Measurements from ENCODE around the gene OR4N2. TPM values are rescaled to one million over a fixed set of nuclear protein-coding genes. Genes with fewer than 3 reads are reported as not detected.
"Not testable (repeated sequence)": the region's sequence is repeated elsewhere in the genome, so short reads cannot be mapped to it uniquely, and the experiment has no call there.

Gene OR4N2
- polyA plus RNA-seq, 2 donors = not detected

DNA sequence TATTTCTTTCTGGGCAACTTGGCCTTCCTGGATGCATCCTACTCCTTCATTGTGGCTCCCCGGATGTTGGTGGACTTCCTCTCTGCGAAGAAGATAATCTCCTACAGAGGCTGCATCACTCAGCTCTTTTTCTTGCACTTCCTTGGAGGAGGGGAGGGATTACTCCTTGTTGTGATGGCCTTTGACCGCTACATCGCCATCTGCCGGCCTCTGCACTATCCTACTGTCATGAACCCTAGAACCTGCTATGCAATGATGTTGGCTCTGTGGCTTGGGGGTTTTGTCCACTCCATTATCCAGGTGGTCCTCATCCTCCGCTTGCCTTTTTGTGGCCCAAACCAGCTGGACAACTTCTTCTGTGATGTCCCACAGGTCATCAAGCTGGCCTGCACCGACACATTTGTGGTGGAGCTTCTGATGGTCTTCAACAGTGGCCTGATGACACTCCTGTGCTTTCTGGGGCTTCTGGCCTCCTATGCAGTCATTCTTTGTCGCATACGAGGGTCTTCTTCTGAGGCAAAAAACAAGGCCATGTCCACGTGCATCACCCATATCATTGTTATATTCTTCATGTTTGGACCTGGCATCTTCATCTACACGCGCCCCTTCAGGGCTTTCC is 24.2 kb downstream of the OR4N2 start:
- not testable (repeated sequence) for H3K27me3 ChIP-seq (ENCODE audit: control insufficient read depth in 1 of 2, insufficient read depth in 2 of 2, low read length in 2 of 2); H3K4me3 ChIP-seq (ENCODE audit: low read depth in 1 of 2, low read length in 2 of 2); H3K4me1 ChIP-seq (ENCODE audit: control insufficient read depth in 2 of 2, insufficient read depth in 2 of 2, low read length in 1 of 2); H3K27ac ChIP-seq (ENCODE audit: low read depth in 2 of 2, low read length in 1 of 2); H3K36me3 ChIP-seq (ENCODE audit: control insufficient read depth in 2 of 2, insufficient read depth in 2 of 2, low read length in 1 of 2); H3K9me3 ChIP-seq (ENCODE audit: control insufficient read depth in 2 of 2, insufficient read depth in 1 of 2, low read depth in 1 of 2, low read length in 1 of 2)
- 63 to 64% methylated on average over 12 of the region's 12 CpGs for WGBS, 2 donors

DNA sequence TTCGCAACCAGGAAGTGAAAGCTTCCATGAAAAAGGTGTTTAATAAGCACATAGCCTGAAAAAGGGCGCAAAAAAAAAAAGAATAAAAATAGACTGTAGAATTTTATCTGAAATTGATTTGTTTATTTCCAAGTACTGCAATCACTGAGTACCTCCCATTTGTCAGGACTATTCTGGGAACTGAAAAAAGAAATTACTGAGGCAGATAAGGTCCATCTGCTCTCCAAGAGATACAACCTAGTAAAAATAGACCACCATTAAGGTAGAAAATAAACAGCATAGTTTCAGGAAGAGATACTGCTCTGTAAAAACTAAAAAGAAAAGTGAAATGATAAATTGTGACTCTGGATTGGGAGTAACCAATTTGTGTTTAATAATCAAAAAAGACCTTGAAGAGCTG is 24.7 kb downstream of the OR4N2 start:
- Histone ChIP-seq H3K4me3 (ENCODE audit: low read depth in 1 of 2, low read length in 2 of 2) (no peak overlapping the region), H3K27ac (ENCODE audit: low read depth in 2 of 2, low read length in 1 of 2) (no peak overlapping the region), H3K4me1 (ENCODE audit: control insufficient read depth in 2 of 2, insufficient read depth in 2 of 2, low read length in 1 of 2) (no peaks in the 10 kb centered on the region), H3K27me3 (ENCODE audit: control insufficient read depth in 1 of 2, insufficient read depth in 2 of 2, low read length in 2 of 2) (no peaks in the 10 kb centered on the region), H3K36me3 (ENCODE audit: control insufficient read depth in 2 of 2, insufficient read depth in 2 of 2, low read length in 1 of 2) (no peaks in the 10 kb centered on the region), H3K9me3 (ENCODE audit: control insufficient read depth in 2 of 2, insufficient read depth in 1 of 2, low read depth in 1 of 2, low read length in 1 of 2) (no peaks in the 10 kb centered on the region)
- WGBS, 2 donors = 76 to 85% methylated on average over 2 of the region's 2 CpGs

- H3K27ac ChIP-seq (ENCODE audit: low read depth in 2 of 2, low read length in 1 of 2); H3K27me3 ChIP-seq (ENCODE audit: control insufficient read depth in 1 of 2, insufficient read depth in 2 of 2, low read length in 2 of 2); H3K36me3 ChIP-seq (ENCODE audit: control insufficient read depth in 2 of 2, insufficient read depth in 2 of 2, low read length in 1 of 2); H3K4me1 ChIP-seq (ENCODE audit: control insufficient read depth in 2 of 2, insufficient read depth in 2 of 2, low read length in 1 of 2); H3K9me3 ChIP-seq (ENCODE audit: control insufficient read depth in 2 of 2, insufficient read depth in 1 of 2, low read depth in 1 of 2, low read length in 1 of 2); H3K4me3 ChIP-seq (ENCODE audit: low read depth in 1 of 2, low read length in 2 of 2): not testable (repeated sequence)
- 81 to 82% methylated on average over 8 of the region's 8 CpGs for whole genome bisulfite sequencing, 2 donors
Observed at GRCh38 chr14:19834203-19834848, 30.8 kb downstream of the OR4N2 start.

- Histone ChIP-seq H3K27me3 (ENCODE audit: control insufficient read depth in 1 of 2, insufficient read depth in 2 of 2, low read length in 2 of 2) (no peaks in the 10 kb centered on the region), H3K36me3 (ENCODE audit: control insufficient read depth in 2 of 2, insufficient read depth in 2 of 2, low read length in 1 of 2) (no peaks in the 10 kb centered on the region), H3K4me1 (ENCODE audit: control insufficient read depth in 2 of 2, insufficient read depth in 2 of 2, low read length in 1 of 2) (no peaks in the 10 kb centered on the region), H3K4me3 (ENCODE audit: low read depth in 1 of 2, low read length in 2 of 2) (no peak overlapping the region), H3K27ac (ENCODE audit: low read depth in 2 of 2, low read length in 1 of 2) (no peak overlapping the region), H3K9me3 (ENCODE audit: control insufficient read depth in 2 of 2, insufficient read depth in 1 of 2, low read depth in 1 of 2, low read length in 1 of 2) (peaks cover 5 to 6% of the 10 kb centered on the region in 2 donors)
Observed at GRCh38 chr14:19838433-19838832, 34.9 kb downstream of the OR4N2 start.

DNA sequence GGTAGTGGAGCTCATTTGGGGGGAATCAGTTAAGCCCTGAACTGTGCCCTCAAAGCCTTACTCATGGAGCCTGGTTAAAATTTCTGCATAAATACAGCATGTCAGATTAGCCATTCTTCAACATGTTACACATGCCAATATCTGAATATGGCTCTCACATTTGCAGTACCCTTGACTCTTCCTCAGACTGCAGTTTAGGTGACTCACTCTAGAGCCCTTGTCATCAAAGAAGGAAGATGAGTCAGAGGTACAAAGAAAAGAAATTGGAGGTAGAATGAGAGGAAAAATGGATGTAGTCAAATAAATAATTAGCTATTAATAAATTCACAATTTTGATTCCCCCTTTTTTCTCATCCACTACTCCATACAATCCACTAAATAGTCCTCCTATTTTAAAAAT is 47.8 kb downstream of the OR4N2 start:
- Histone ChIP-seq H3K36me3 (ENCODE audit: control insufficient read depth in 2 of 2, insufficient read depth in 2 of 2, low read length in 1 of 2) (no peaks in the 10 kb centered on the region), H3K4me1 (ENCODE audit: control insufficient read depth in 2 of 2, insufficient read depth in 2 of 2, low read length in 1 of 2) (no peaks in the 10 kb centered on the region), H3K4me3 (ENCODE audit: low read depth in 1 of 2, low read length in 2 of 2) (no peak overlapping the region), H3K27me3 (ENCODE audit: control insufficient read depth in 1 of 2, insufficient read depth in 2 of 2, low read length in 2 of 2) (no peaks in the 10 kb centered on the region), H3K9me3 (ENCODE audit: control insufficient read depth in 2 of 2, insufficient read depth in 1 of 2, low read depth in 1 of 2, low read length in 1 of 2) (peaks cover 0 to 3% of the 10 kb centered on the region in 2 donors), H3K27ac (ENCODE audit: low read depth in 2 of 2, low read length in 1 of 2) (no peak overlapping the region)

DNA sequence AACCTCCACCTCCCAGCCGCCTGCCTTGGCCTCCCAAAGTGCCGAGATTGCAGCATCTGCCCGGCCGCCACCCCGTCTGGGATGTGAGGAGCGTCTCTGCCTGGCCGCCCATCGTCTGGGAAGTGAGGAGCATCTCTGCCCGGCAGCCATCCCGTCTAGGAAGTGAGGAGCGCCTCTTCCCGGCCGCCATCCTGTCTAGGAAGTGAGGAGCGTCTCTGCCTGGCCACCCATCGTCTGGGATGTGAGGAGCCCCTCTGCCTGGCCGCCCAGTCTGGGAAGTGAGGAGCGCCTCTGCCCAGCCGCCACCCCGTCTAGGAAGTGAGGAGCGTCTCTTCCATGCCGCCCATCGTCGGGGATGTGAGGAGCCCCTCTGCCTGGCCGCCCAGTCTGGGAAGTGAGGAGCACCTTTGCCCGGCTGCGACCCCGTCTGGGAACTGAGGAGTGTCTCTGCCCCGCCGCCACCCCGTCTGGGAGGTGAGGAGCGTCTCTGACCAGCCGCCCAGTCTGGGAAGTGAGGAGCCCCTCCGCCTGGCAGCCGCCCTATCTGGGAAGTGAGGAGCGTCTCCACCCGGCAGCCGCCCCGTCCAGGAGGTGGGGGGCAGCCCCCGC is 62.6 kb downstream of the OR4N2 start:
- not testable (repeated sequence) for H3K4me3 ChIP-seq (ENCODE audit: low read depth in 1 of 2, low read length in 2 of 2); H3K27ac ChIP-seq (ENCODE audit: low read depth in 2 of 2, low read length in 1 of 2); H3K9me3 ChIP-seq (ENCODE audit: control insufficient read depth in 2 of 2, insufficient read depth in 1 of 2, low read depth in 1 of 2, low read length in 1 of 2); H3K4me1 ChIP-seq (ENCODE audit: control insufficient read depth in 2 of 2, insufficient read depth in 2 of 2, low read length in 1 of 2); H3K27me3 ChIP-seq (ENCODE audit: control insufficient read depth in 1 of 2, insufficient read depth in 2 of 2, low read length in 2 of 2); H3K36me3 ChIP-seq (ENCODE audit: control insufficient read depth in 2 of 2, insufficient read depth in 2 of 2, low read length in 1 of 2)
- 92 to 93% methylated on average over 39 of the region's 39 CpGs for WGBS, 2 donors

DNA sequence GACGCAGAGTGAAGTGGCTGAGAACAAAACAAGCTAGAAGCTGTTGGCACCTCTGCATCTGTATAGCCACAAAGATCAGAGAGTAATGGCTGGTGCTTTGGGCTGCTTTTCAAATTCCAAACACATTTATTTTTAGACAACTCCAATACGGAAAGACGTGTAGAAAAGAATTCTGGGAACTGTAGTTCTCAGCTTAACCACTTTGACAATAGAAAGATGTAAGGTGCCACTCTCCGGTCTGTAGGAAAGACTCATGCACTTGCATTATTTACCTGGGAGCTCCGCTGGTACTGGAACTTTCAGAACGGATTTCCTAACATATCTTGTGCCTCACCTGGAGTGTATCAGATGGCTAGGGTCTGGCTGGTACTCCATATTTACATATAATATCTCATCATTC is 69.6 kb downstream of the OR4N2 start:
- no peaks in the 10 kb centered on the region for H3K36me3 ChIP-seq (ENCODE audit: control insufficient read depth in 2 of 2, insufficient read depth in 2 of 2, low read length in 1 of 2)
- 27 to 28% methylated on average over 6 of the region's 6 CpGs for WGBS, 2 donors
- no peaks in the 10 kb centered on the region for H3K27me3 ChIP-seq (ENCODE audit: control insufficient read depth in 1 of 2, insufficient read depth in 2 of 2, low read length in 2 of 2)
- no peaks in the 10 kb centered on the region for H3K4me1 ChIP-seq (ENCODE audit: control insufficient read depth in 2 of 2, insufficient read depth in 2 of 2, low read length in 1 of 2)
- no peak overlapping the region for H3K27ac ChIP-seq (ENCODE audit: low read depth in 2 of 2, low read length in 1 of 2)
- no peak overlapping the region for H3K4me3 ChIP-seq (ENCODE audit: low read depth in 1 of 2, low read length in 2 of 2)
- peaks cover 0 to 4% of the 10 kb centered on the region in 2 donors for H3K9me3 ChIP-seq (ENCODE audit: control insufficient read depth in 2 of 2, insufficient read depth in 1 of 2, low read depth in 1 of 2, low read length in 1 of 2)

DNA sequence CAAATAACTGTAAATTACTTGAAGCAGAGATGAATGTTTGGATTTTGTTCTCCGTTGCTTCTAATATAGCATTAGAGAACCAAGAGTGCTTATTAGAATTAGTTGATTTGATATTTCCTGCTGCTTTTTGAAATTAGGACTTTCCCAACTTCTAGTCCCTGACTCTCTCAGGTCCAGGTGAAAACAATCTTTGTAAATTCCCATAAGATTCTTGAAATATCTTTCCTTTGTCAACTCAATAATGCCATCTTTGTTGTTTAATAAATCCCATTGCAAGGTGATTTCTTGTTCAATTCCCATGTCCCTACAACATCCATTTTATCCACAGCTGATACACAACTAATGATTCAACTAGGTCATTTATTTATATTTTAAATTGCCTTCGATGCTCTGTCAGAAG is 71.3 kb downstream of the OR4N2 start, which contains the start of gene OR4K2:
OR4K2 (plus strand) TSS at position 301 of the 400 bp plus-strand sequence. CDS start 1,126 bp downstream, outside the sequence.
- Histone ChIP-seq H3K4me3 (ENCODE audit: low read depth in 1 of 2, low read length in 2 of 2) (no peak within 1 kb of the TSS), H3K27me3 (ENCODE audit: control insufficient read depth in 1 of 2, insufficient read depth in 2 of 2, low read length in 2 of 2) (no peaks in the 10 kb centered on the region), H3K36me3 (ENCODE audit: control insufficient read depth in 2 of 2, insufficient read depth in 2 of 2, low read length in 1 of 2) (no peaks in the 10 kb centered on the region), H3K9me3 (ENCODE audit: control insufficient read depth in 2 of 2, insufficient read depth in 1 of 2, low read depth in 1 of 2, low read length in 1 of 2) (no peaks in the 10 kb centered on the region), H3K27ac (ENCODE audit: low read depth in 2 of 2, low read length in 1 of 2) (no peak within 1 kb of the TSS), H3K4me1 (ENCODE audit: control insufficient read depth in 2 of 2, insufficient read depth in 2 of 2, low read length in 1 of 2) (no peaks in the 10 kb centered on the region)
- 55 to 65% methylated on average over 2 of the region's 2 CpGs for WGBS, 2 donors

DNA sequence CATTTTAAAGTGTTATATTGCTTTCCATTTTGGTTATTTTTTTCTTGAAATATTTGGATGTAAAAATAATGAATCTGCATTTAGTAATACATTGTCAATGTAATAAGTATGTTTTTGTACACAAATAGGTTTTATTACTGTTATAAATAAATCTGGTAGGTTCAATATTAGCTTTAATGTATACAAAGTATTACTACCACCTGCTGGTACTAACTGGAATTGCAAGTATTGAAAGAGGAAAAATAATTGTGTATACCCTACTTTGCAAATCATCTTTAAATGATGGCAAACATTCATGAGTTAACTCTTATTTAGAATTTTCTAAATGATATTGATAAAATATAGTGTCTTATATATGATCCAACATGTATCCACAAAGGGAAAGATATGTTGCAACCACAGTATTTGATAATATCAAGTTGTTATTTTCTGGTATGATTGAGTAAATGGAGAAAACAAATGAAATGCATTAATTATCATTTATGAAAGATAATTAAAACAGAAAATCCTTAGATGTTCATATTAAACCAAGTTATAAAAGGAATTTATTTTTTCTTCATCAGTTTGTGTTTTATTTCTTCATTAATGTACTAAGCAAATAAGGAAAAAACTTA is 74.6 kb downstream of the OR4N2 start:
- no peaks in the 10 kb centered on the region for H3K36me3 ChIP-seq (ENCODE audit: control insufficient read depth in 2 of 2, insufficient read depth in 2 of 2, low read length in 1 of 2)
- H3K9me3 ChIP-seq (ENCODE audit: control insufficient read depth in 2 of 2, insufficient read depth in 1 of 2, low read depth in 1 of 2, low read length in 1 of 2) = no peaks in the 10 kb centered on the region
- no peak overlapping the region for H3K27ac ChIP-seq (ENCODE audit: low read depth in 2 of 2, low read length in 1 of 2)
- no peaks in the 10 kb centered on the region for H3K4me1 ChIP-seq (ENCODE audit: control insufficient read depth in 2 of 2, insufficient read depth in 2 of 2, low read length in 1 of 2)
- no peak overlapping the region for H3K4me3 ChIP-seq (ENCODE audit: low read depth in 1 of 2, low read length in 2 of 2)
- H3K27me3 ChIP-seq (ENCODE audit: control insufficient read depth in 1 of 2, insufficient read depth in 2 of 2, low read length in 2 of 2) = no peaks in the 10 kb centered on the region
